Hepatocyte (in vitro differentiated cells): ENCODE data around the gene C4orf50.

Experiments
- EZH2 ChIP-seq: fragments of 200-600 bp; sonication (generic); IDR thresholded peaks from 2 replicates; pipeline ENCODE4 v1.6.1; 2016; ENCODE audit warnings: antibody characterized with exemption, mild to moderate bottlenecking, borderline replicate concordance
- TF ChIP-seq, protein P1 (sequence below): fragments of 200-600 bp; sonication (generic); IDR thresholded peaks from 2 replicates; pipeline ENCODE4 v1.5.1; 2016; ENCODE audit warnings: antibody characterized with exemption, mild to moderate bottlenecking; ENCODE audit not compliant: poor library complexity

DNA sequence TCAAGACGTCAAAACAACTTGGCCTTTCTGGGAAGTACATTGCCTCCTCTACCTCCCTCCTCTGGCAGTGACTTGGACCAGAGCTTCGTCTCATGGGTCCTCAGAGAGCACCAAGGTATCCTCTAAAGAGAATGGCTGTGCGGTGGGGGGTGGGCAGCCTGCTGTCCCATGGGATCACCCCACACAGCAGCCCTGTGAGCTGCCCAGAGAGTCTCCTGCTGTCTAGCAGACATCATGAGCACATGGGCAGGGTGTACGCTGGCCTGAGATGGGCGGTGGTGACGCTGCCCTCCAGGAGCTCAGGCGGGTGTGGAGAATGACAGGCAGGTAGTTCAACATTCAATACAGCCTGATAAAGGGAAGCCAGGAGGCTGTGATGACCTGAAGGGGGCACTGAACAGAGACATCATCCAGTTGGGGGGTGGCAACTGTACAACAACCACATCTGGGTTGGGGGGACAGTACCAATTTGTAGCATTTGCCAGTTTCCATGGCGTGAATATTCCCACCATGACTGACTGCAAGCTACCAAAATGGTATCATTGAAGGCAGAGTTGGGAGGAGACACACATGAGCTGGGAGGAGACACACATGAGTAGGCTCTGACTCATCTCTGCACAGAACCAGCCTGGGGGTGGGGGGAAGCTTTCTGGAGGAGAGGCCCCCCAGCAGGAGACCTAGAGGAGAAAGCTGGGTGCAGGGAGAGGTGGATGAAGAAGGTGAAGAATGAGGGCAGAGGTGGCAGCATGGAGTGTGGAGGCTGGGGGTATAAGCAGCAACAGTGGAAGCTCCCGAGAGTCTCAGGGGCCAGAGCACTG is 35.9 kb downstream of the C4orf50 start:
- no peak for TF ChIP-seq EZH2
- TF ChIP-seq, protein P1, sequence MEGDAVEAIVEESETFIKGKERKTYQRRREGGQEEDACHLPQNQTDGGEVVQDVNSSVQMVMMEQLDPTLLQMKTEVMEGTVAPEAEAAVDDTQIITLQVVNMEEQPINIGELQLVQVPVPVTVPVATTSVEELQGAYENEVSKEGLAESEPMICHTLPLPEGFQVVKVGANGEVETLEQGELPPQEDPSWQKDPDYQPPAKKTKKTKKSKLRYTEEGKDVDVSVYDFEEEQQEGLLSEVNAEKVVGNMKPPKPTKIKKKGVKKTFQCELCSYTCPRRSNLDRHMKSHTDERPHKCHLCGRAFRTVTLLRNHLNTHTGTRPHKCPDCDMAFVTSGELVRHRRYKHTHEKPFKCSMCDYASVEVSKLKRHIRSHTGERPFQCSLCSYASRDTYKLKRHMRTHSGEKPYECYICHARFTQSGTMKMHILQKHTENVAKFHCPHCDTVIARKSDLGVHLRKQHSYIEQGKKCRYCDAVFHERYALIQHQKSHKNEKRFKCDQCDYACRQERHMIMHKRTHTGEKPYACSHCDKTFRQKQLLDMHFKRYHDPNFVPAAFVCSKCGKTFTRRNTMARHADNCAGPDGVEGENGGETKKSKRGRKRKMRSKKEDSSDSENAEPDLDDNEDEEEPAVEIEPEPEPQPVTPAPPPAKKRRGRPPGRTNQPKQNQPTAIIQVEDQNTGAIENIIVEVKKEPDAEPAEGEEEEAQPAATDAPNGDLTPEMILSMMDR, result no peak
